Measurements from ENCODE around the gene PGBD5.

The PGBD5 gene

DNA sequence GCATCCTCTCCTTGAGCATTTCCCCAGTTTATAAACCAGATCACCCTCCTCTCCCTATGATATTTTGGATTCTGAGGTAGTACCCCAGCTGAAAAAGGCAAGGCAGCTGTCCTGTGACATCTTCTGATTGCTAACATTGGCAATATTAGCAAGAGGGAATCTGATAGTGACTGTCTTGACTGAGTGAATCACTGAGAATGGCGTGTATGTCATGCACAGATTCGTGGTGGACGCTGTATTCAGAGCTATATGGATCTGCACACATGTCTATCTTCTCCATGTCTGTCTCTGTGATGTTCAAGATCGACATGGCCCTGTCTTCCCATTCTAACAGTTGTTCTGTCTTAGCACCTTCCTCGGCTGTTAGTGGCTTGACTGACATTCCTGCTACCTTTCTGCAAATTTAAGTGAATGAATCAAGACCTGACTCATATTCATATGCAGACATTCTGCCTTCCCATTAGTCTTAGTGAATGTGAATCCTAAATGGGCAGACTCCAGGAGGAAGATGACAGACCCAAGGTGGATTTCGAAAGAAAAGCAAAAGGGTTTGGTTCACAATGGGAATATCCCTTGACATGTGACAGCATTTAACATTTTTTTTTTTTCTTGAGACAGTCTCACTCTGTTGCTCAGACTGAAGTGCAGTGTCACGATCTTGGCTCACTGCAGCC is 97.7 kb downstream of the PGBD5 start:
- DNase-seq (ENCODE audit: extremely low read depth in 1 of 2, low read depth in 1 of 2), result no peak

DNA sequence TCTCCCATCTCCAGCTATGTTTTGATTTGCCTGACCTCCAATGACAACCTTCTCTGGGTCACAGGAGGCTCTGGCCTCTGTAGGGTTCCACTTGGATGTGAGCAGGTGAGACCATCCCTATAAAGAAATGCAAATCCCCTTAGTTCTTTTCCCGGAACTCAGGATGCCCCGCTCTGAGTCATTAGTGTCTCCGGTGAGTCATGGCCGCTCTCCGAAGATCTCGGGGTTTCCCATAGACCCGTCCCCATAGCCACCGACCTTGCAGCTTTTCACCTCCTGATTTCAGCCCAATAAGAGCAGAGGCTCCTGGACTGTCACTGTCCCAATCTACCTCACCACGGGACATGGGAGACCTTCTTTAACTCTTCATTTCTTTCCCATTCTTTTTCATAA is 98.2 kb downstream of the PGBD5 start:
- DNase-seq (ENCODE audit: extremely low read depth in 1 of 2, low read depth in 1 of 2), result peak; percentile 9 to 23

DNA sequence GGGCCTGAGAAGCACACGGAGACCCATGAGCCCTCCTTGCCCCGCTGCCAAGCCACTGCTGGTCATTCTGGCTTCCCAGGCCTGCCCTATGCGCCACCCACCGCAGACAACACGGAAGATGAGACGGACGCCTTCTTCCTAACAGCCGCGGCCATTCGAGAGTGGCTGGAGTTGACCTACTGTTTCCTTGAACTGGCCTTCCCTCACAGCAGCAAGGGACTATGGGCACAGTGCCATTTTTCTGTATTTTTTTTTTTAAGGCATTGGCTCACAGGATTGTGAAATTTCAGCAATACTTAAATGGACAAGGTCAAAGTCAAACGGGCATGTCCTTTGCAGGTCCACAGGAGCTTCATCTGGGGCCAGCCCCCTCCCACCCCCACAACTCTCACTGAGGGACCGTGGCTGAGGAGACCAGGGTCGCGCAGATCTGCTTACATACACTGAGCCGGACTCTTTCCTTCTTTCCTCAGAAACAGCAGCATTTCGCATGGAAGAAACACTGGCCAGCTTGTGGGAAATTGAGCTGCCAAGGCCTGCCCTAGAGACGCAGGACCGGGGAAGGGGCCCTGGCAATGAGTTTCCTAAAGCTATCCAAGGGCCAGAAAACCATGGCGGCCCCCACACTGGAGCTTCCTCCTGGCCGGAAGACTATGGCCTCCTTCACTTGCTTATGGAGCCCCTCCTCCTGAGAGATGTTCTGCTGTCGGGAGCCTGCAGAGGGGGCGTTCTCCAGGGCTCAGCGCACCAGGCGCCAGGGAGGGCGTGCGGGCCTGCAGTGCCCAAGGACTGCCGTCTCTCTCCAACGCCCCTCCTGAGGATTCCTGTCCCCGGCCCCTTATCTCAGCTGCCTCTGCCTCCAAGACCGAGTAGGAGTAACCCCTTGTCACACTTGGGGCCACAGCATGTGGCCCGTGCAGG is 98.9 kb downstream of the PGBD5 start:
- no peak for DNase-seq (ENCODE audit: extremely low read depth in 1 of 2, low read depth in 1 of 2)

DNA sequence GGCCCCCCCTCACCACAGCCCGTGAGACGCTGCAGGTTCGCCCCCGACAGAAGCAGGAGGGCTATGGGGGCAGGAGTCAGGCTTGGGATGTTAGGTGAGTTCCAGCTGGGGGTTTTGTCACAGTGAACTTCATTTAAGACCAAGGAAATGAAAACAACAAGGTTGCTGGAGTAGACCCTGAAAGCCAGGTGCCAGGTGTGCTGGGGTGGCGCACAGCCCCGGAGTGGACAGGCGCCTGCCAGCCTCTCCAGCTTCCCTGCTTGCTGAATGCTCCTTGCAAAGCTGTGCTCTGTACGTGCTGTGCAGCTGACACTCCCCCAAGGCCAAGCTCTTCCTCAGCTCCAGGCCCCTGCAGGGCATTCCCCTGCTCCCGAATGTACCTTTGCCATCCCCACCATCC is 102.4 kb downstream of the PGBD5 start:
- no peak for DNase-seq (ENCODE audit: extremely low read depth in 1 of 2, low read depth in 1 of 2)

DNA sequence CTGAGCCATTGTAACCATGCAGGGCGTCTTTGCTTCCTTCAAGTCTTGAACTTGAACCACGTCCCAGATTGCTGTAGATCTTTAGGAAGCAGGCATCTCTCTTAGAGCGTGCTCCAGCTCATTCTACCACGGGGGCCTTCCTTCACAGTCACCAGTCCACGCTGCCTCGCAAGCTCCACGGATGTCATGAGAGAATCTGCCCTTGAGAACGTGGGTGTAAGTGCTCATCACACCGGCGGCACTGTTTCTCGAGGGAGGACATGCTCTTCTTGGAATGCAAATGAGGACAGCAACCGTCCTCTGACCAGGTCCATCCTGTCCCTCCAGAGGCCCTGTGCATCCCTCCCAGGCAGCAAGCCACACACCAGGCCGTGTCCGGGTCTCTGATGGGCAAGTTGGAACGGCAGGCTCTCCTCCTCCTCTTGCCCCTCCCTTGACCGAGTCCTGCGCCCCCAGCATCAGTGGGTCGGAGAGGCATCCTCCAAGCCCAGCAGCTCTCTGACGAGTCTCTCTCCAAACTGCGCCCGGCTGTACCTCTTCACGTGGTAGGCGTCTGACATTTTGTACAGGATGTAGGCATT is 103.1 kb downstream of the PGBD5 start:
- DNase-seq (ENCODE audit: extremely low read depth in 1 of 2, low read depth in 1 of 2), result no peak

DNA sequence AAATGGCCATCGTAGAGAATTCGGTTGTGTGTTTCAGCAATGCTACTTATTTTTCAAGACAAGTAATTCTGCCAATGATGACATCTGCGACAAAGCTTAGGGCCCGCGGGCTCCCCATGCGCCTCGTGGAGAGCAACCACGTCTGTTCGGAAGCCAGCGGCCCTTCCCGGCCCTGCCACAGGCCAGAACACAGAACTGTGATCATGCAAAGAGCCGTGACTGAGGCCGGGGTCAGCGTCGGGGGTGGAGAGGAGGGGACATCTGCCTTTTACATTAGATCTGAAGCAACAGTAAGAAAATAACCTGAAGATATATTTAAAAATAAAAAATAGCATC is 103.7 kb downstream of the PGBD5 start:
- DNase-seq (ENCODE audit: extremely low read depth in 1 of 2, low read depth in 1 of 2), result no peak

DNA sequence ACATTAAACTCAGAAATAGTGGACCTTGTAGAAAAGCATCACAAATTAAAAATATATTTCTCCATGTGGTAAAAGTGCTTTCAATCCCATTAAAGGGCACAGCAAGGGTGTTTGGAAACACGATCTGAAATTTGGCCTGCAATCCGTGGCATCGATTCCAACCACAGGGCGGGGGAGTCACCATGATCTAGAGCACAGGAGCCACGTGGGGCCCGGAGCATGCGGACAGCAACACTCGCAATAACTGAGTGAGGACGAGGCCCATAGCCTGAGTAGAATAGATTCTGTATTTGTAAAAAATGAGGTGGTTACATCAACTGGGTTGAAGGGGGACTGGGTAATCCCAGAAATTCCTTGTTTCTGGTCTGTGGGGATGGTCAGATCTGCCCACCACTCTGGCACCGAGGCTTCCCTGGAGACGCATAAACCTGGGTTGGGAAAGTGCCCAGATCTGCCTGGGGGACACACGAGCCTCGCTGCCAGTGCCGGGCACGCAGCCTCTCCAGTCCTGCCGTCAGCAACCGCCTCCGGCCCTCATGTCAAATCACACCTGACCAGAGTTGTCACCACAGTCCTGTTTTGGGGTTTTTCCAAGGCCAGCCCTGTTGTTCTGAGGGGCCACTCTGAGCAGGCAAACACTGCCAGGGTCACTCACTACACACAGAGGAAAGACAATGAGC is 104.3 kb downstream of the PGBD5 start:
- DNase-seq (ENCODE audit: extremely low read depth in 1 of 2, low read depth in 1 of 2), result no peak

DNA sequence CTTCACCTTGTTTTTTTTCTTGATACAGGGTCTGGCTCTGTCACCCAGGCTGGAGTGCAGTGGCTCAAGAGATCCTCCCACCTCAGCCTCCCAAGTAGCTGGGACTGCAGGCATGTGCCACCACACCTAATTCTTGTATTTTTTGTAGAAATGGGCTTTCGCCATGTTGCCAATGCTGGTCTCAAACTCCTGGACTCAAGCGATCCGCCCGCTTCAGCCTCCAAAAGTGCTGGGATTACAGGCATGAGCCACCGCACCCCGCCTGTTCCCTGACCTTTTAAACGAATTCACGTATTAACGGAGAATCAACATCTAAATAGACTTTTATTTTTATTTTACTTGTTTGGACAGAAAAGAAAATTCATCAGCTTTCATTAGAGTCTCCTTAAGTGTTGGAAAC is 104.8 kb downstream of the PGBD5 start:
- no peak for DNase-seq (ENCODE audit: extremely low read depth in 1 of 2, low read depth in 1 of 2)

DNA sequence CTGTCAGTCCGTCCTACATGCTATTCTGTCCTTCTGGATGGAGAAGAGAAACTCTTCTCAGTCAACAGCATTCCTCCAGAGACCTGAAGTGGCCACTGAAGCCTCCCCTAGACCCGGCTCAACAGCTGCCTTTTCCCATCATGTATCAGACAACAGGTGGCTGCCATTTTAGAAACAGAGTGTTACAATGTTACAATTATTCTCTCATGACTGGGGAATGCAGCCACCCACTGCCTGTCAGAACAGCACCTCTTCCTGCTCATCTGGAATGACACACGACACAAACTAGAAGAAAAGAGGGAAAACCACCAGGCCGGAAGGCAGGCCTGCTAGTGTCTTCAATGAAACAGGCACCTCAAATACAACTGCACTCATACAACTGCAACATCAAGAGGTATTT is 105.3 kb downstream of the PGBD5 start:
- DNase-seq (ENCODE audit: extremely low read depth in 1 of 2, low read depth in 1 of 2), result no peak

DNA sequence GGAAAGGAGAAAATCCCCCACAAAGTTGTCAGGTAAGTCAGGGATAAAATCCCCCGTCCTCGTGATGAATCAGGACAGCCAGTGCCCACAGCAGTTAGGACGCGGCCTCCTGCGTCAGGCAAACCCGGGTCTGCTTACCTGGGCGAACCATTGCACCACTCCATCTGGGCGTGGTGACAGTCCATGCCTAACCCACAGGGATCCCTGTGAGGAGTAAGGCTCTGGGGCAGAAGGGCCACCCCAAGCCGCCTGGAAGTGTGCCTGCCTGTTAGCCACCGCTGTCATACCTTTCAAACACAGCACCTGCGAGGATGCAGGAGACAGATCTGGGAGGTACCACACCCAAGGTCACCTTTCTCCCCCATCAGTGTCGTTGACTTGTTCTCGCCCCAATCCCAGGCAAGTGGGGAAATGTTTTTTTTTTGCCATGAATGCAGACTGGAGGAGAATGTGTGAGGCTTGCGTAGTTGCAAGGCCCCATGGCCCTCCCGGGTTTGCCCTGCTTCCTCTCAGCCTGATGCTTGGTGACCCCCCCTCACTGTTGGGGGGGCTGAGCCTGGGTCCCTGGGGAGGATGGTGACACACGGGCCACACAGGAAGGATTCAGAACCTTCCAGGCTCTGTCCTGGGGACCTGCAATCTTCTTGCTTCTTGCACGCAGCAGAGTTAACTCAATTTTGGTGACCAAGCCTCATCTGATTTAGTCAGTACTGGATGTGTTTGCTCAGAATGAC is 107.0 kb downstream of the PGBD5 start:
- no peak for DNase-seq (ENCODE audit: extremely low read depth in 1 of 2, low read depth in 1 of 2)

DNA sequence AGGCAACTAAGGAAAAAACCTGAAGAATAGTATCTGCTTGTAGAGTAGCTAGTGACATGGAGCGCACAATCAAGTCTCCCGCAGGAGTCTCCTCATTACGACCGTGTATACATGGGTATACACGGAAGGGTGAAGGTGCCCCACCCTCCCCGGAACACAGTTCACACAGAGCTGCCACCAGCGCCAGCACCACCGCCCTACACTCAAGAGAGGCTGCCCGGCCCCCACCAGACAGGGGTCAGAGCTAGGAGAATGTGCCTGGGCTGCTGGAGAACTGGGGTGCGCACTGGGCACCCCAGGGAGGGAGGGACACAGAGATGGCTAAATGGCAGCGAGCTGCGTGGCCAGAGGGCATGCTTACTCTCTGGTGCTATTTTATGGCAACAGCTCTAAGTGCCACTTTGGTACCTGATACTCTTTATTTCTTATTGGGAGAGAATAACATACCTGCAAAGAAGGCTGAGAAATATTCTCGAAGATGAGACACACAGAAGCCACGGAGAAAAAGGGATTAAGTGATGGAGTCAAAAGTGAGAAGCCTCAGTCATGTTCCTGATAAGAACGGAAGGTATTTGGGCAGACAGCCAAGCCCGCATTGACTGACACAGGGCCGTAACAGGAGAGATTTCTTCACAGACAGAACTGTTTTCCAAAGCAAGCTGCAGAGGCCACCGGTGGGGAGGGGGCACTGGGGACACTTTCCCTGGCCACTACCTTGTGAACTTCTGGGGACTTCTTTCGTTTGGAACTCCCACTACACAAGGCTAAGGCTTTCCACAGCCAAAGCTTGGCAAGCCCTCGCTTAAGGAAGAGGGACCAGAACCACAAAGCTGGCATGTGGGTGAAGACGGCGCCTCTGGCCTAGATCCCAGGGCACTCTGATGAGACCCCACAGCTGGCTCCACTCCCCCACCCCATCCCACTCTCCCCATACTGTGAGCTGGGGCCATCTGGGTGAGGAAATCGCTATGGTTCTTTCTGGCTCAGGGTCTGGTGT is 108.0 kb downstream of the PGBD5 start:
- no peak for DNase-seq (ENCODE audit: extremely low read depth in 1 of 2, low read depth in 1 of 2)

DNA sequence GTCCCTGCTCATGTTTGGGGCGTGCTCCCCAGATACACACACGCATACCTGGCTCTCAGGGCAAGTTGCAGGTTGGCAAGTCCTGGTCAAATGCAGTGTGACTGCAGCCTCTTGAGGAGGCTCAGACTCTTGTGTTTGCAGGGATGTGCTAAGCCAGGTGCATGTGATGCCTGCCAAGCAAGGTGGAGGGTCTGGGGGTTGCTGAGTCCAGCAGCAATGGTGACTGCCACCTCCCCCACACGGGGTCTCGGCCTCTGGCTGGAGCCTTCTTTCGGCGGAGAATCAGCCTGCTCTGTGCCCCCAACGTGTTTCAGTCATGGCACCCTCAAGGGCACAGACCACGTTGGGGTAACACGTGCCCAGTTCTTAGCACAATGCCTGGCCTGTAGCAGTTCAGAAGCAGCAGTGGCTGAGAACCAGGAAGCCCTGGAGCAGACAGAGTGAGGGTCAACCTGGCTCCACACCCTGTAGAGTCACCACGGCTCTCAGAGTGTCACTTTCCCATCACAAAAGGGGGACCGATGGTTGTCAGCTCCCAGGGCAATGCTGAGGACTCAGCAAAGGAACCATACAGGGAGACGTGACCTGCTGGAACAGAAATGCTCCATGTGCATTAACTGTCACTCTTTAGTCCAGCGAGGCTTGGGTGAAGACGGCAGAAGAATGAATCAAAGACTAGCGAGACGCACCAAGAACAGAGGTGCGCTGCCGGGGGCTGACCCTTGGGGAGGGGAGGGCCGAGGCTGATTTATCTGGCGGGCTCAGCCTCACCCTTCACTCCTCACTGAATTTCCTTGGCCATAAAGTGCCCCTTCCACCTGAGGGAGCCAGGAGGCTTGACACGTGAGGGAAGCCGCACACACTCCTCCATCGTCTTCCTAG is 109.0 kb downstream of the PGBD5 start:
- DNase-seq (ENCODE audit: extremely low read depth in 1 of 2, low read depth in 1 of 2), result no peak

DNA sequence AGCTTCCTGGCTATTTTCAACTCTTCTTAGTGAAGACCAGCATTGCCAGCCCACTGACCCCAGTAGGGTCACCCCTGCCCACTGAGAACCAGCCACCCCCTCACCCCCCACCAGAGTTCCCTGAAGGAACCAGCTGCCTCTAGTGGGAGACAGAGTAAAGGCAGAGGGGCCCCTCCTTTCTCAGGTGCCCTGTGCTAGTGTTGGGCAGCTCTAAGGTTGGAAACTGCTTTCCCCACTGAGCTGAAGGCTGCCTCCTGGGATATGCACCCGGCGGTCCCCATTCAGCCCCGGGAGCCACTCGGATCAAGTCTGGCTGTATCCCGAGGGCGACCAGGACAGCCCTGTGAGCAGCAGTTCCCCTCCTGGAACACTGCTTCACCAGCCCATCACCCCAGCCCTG is 111.0 kb downstream of the PGBD5 start:
- DNase-seq (ENCODE audit: extremely low read depth in 1 of 2, low read depth in 1 of 2), result no peak

DNA sequence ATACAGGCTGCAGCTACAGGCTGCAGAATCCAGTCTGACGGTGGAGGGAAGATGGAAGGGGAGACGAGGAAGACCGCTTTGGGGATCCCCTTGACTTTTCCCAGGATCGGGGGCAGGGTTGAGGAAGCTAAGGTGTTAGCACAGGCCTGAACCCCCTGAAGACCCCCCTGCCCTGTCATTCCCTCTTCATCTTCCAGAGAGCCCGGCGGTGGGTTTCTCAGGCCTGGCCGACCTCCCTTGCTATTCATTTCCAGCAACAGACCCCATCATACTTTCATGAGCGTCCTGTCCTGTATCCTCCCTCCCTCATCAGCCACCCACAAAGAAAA is 112.0 kb downstream of the PGBD5 start:
- DNase-seq (ENCODE audit: extremely low read depth in 1 of 2, low read depth in 1 of 2), result no peak

DNA sequence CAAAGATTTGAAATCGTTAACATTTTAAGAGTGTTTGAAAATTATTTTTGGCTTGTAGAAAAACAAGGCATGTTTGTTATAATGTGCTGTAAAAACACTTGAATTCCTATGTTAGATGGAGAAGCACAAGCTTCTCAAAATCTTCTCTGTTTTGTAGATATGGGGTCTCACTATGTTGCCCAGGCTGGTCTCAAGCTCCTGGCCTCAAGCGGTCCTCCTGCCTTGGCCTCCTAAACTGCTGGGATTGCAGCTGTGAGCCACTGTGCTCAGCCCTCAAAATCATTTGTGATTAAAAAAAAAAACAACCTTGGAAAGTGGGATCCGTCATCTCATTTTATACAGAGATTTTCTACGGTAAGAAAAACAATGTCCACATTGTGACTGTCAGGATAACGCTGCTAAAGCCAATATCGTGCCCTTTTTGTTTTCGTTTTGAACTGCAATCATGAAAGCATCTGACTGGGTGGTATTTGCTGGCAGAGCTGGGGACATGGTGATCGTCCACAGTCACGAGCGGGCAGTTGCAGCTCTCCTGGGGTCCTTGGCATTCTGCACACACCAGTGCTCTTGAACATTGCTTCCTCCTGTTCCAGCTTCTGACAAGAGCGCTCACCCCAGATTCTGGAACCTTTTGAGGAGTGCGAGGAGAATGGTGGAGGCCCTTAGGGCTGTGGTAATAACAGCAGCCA is 112.5 kb downstream of the PGBD5 start:
- DNase-seq (ENCODE audit: extremely low read depth in 1 of 2, low read depth in 1 of 2), result no peak

DNA sequence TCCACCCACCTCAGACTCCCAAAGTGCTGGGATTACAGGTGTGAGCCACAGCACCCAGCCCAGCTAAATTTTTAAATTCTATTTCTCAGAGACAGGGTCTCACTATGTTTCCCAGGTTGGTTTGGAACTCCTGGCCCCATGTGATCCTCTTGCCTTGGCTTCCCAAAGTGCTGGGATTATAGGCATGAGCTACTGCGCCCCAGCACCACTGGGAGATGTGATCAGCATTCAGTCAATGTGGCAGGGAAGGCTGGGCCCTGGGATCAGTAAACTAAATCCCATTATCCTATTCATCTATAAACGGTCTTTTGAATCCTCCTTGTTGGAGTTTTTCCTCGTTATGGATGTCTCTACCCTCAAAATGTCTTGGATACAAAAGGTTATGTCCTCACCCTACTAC is 113.5 kb downstream of the PGBD5 start:
- DNase-seq (ENCODE audit: extremely low read depth in 1 of 2, low read depth in 1 of 2), result no peak

DNA sequence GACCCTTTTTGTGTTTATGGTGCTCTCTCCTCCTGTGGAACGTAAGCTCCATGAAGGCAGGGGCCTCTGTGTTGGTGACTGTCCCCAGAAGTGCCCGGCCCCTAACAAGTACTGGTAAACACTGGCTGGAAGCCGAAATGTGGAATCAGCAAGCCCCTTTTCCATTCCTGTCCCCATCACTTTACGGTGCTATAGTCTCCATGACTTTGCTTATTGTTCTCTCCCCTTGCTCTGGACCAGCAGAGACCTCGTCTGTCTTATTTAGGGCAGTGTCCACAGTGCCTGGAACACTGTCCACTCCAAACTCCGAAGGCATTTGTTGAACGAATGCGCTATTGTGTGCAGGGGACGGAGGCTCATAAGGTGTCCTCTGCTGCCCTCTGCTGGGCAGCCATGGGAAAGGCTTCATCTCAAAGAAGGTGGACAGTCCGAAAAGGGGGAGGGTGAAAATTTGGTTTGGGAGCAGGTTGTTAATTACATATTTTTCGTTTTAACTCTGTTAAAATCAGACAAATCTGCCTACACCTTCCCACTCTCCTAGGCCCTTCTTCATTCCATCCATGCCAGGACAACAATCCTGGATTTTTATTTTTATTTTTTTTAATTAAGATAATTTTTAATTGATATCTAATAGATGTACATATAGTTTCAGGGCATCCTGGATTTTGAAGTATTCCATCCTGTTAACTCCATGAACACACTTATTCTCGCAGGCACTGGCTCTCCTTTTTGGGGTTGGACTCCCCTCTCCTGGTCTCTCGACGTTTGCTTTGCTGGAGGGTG is 115.6 kb downstream of the PGBD5 start:
- DNase-seq (ENCODE audit: extremely low read depth in 1 of 2, low read depth in 1 of 2), result peak; percentile 25 to 33
